HT1080 (cell line): ENCODE results near the gene MSH3. TPM values are rescaled to one million over a fixed set of nuclear protein-coding genes. Genes with fewer than 3 reads are reported as not detected.
A peak's percentile ranks its signal among the peaks of the same experiment; 100 is the strongest.
"Not testable (repeated sequence)": the region's sequence is repeated elsewhere in the genome, so short reads cannot be mapped to it uniquely, and the experiment has no call there.

ENCODE experiments used
- DNase-seq: peaks from one replicate; pipeline ENCODE4 v3.0.0-alpha.2; 2015; ENCODE audit warnings: low read depth
- total RNA-seq: library from RNA; depleted of rRNA; stranded (reverse); fragments of >200 nt; shearing (Covaris generic); gene quantifications from 2 replicates; pipeline ENCODE4 v1.2.3, GENCODE V29; 2014

The MSH3 gene
- total RNA-seq, 1 experiment from 2014 or later, result 12.0 TPM

DNA sequence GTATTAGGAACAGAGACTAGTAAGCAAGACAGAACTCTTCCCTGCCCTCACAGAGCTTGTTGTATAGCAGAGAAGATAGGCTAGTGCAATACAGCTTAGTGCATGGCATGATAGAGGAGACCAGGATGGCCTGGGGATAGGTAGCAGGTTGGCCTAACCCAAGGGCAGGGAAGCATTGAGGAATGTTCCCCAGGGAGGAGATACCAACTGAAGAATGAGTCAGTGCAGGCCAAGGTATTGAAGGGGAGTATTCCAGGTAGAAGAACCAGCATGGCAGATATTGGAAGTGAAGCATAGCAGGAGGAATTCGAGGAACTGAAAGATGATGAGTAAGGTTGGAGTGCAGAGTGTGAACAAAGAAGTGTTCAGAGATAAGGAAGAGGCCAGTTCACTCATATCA lies 138.9 kb downstream of the MSH3 start:
- no peak for DNase-seq

DNA sequence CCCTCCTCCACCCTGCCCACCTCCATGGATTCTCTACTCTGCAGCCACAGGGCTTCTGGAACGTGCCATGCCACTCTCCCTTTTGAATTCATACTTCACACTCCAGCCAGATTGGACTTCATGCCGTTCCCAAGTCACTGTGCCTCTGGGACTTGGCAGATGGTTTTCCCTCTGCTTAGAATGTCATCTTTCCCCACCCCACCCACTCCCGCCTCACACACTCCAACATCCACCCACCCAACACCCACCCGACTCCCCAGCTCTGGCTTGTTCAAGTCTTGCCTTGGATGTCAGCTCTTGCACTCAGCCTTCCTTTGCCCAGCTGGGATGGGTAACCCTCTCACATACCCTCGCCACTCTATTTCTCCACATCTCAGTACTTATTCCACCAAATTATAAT lies 142.4 kb downstream of the MSH3 start:
- no peak for DNase-seq

DNA sequence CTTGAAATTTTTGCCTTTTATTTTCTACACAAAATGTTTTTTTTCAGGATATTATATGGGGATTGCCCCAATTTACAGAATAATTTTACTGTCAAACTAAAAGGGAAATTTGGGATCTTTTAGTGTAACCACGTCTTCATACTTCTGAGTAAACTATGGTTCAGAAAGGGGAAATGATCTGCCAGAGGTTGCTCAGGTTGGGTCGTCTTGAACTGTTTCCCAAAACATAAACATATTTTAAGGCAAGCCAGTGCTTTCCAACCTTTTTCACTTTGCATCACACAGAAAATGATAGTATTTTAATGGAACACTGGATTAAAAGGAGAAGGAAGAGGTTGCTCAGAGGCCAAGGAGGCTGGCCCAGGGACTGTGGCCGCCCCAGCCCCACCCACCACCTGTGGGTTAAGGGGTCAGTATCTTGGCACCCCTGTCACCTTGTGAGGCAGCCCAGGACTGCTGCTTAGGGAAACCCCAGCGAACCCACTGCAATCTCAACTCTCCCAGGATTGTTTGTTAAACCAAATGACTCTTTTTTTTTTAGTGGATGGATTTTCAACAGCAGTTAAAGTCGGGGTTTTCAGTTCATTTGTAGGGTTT lies 143.1 kb downstream of the MSH3 start:
- DNase-seq, result no peak

DNA sequence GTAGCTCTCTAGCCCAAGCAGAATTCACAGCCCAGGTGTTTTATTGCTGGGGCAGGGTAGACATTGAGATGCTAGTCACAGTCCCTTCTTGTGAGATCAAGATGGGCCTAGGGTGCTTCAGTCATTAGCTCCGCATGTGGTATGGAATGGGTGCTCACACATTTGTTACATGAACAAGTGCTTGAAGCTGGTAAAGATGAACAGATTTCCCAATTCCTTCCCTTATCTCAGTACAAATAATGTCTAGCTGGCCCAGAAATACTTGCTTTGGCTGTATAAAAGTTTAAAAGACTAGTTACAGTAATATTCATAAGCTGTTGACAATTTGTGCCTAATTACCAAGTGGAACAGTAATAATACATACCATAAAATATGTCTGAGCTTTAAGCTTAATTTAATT lies 143.7 kb downstream of the MSH3 start:
- no peak for DNase-seq

- DNase-seq, result no peak
These were observed 144.2 kb downstream of the MSH3 start for GRCh38 chr5:80798633-80799032.

DNA sequence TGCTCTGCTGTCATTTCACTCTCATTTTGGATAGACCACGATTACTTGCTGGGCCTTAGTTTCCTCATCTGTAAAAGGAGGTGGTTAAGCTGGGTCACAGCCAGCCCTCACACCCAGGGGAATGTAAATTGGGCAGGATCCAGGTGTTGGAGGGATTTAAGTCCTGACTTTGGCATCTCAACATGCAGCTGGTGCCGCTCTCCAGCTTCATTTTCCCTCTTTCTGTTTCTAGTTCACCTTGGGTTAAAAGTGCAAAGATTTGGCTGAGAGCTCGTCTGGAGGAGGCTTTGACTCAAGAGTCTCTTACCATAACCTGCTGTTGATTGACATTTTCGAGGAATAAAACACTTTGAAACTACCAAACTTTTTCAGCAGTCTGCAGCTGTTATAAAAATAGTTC lies 144.6 kb downstream of the MSH3 start:
- no peak for DNase-seq

GRCh38 chr5:80799573-80799972 lies 145.1 kb downstream of the MSH3 start:
- DNase-seq, result no peak

GRCh38 chr5:80804332-80804731 lies 149.9 kb downstream of the MSH3 start:
- no peak for DNase-seq

DNA sequence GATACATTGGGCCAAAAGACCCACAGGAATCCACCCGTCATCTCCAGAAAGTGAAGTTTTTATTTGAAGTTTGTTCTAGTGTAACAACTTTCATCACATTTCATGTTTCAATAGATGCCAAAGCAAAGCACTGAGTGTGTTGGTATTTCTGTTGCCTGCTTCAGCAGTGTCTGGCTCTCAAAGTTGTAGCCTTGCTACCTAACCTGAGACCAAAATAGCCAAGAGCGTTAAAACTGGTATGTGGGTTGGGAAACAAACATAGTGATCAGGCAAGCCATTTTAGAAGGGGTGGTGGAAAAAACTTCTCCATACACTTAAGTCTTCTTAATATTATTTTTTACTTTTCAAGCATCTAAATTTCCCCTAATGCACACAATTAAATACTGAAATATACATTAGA lies 150.6 kb downstream of the MSH3 start:
- no peak for DNase-seq

DNA sequence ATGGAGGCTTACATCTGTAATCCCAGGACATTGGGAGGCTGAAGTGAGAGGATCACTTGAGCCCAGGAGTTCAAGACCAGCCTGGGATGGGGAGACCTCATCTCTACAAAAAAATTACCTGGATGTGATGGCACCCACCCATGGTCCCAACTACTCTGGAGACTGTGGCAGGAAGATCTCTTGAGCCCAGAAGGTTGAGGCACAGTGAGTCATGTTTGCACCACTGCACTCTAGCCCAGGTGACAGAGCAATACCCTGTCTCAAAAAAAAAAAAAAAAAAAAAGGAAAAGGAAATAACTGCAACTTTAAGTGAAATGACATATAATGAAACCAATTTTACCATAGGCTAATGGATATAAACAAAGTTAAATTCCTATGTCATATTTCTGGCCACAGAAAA lies 152.5 kb downstream of the MSH3 start:
- DNase-seq, result no peak

DNA sequence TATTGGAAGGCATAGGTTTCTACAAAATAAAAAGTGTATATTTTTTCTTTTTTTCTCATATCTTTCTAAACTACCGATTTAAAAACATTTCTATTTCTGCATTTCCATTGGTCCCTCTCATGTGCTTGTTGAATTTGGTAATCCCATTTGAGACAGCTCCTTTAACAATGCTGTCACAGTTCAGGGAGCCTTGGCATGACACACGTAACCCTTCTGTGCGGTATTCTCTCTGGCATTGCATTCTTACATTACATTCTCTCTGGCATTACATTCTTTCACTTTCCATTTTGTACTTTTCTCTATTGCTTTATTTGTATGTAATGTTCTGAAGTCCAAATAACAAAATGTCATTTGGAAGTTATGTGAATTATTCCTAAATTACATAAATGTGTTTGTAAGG lies 155.0 kb downstream of the MSH3 start:
- DNase-seq, result no peak

DNA sequence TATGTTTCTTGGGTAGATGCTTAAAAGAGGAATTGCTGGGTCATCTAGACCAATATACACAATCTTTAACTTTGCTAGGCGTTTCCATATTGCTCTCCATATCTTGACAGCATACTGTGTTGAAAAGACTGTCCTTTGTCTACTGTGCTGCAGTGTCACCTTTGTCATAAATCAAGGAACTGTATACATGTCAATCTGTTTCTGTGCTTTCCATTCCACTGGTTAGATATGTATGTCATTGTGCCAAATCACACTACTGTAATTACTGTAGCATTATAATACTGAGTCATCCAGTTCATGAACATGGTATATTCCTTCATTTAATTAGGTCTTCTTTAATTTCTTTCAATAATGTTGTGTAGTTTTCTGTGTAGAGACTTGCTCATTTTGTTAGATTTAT lies 156.0 kb downstream of the MSH3 start:
- no peak for DNase-seq

GRCh38 chr5:80816590-80816989 lies 162.1 kb downstream of the MSH3 start:
- DNase-seq, result no peak

GRCh38 chr5:80820685-80821084 lies 166.2 kb downstream of the MSH3 start:
- no peak for DNase-seq

- peak; percentile 6 for DNase-seq
These were observed 168.2 kb downstream of the MSH3 start for GRCh38 chr5:80822640-80823039.

DNA sequence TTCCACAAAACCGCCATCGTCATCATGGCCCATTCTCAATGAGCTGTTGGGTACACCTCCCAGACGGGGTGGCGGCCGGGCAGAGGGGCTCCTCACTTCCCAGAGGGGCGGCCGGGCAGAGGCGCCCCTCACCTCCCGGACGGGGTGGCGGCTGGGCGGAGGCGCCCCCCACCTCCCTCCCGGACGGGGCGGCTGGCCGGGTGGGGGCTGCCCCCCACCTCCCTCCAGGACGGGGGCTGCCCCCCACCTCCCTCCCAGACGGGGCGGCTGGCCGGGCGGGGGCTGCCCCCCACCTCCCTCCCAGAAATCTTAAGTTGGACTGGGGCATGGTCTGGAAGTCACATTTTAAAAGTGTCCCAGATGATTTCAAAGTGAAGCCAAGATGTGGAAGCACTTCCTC lies 169.7 kb downstream of the MSH3 start:
- DNase-seq, result not testable (repeated sequence)

DNA sequence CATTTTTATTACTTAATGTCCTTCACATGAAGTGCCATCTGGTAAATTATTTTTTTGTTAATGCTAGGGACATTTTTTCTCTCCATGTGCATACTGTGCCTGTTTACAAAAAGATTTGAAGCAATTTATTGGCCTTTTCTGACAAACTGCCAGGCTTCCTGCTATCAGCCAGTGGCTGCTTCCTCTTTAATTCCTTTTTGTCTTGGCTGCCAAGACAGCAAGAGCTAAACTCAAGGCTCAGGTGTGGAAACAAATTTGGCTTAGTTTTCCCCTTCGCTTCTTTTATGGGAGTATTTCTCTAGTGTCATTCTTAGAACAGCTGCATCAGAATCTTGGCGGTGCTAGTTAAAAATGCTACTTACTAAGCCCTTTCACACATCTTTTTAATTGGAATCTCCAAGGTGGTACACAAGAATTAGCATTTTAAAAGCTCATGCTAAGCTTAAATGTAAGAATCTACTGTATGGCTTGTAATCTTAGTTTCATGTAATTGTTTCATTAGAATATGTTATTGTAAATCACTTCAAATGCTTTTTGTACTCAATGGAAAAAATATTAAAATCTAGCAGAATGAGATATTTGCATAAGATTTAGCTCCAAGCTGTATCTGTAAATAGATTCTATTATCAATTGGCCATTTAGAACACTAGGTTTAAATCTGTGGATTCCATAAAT lies 171.5 kb downstream of the MSH3 start:
- DNase-seq, result no peak

DNA sequence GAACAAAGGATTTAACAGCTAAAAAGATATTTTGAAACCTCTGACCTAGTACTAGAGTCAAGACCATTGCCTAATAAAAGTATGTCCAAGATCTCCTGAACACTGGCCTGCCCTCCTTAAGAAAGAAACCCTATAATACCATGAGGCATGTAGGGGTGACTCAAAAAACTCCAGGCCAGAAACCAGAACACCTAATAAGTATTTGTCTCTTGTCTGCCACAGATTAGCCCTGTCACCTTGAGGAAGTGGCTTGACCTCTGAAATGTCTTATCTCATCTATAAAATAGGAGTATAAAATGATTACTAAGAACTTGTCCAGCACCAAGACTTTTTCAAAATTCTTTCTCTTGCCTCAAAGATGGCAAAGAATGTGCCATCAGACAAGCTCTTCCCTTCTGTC lies 180.3 kb downstream of the MSH3 start:
- no peak for DNase-seq

DNA sequence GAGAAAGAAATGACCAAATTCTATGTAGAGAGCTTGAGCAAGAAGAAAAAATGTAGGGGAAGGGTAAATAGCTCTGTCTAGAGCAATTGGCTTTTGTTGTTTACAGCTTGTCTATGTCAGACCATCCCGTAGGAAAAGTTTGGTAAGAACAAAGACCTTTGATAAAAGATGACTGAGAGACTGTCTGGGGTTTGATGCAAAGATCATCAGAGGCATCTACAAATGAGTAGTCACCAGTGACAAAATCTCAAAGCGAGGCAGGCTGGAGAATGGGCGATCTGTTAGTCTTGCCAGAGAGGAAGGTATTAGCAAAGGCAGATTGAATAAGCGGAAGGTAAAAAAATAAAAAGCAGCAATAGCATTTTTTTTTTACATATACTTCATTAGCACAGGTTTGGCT lies 180.7 kb downstream of the MSH3 start:
- no peak for DNase-seq

DNA sequence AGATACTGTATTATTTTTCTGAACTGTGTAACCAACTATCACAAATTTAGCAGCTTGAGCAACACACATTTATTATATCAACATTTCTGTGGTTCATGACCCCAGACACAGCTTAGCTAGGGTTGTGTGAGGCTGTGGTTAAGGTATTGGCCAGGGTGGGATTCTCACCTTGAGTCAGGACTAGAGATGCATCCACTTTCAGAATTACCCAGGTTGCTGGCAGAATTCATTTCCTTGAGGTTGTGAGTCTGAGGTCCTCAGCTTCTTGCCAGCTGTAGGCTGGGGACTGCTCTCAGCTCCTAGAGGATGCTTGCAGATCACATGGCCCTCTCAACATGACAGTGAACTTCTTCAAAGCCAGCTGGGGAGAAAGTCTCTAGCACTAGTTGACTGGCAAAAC lies 183.2 kb downstream of the MSH3 start:
- DNase-seq, result no peak

DNA sequence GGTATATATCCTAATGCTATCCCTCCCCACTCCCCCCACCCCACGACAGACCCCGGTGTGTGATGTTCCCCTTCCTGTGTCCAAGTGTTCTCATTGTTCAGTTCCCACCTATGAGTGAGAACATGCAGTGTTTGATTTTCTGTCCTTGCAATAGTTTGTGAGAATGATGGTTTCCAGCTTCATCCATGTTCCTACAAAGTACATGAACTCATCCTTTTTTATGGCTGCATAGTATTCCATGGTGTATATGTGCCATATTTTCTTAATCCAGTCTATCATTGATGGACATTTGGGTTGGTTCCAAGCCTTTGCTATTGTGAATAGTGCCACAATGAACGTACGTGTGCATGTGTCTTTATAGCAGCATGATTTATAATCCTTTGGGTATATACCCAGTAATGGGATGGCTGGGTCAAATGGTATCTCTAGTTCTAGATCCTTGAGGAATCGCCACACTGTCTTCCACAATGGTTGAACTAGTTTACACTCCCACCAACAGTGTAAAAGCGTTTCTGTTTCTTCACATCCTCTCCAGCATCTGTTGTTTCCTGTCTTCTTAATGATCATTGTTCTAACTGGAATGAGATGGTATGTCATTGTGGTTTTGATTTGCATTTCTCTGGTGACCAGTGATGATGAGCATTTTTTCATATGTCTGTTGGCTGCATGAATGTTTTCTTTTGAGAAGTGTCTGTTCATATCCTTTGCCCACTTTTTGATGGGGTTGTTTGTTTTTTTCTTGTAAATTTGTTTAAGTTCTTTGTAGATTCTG lies 186.8 kb downstream of the MSH3 start:
- not testable (repeated sequence) for DNase-seq

DNA sequence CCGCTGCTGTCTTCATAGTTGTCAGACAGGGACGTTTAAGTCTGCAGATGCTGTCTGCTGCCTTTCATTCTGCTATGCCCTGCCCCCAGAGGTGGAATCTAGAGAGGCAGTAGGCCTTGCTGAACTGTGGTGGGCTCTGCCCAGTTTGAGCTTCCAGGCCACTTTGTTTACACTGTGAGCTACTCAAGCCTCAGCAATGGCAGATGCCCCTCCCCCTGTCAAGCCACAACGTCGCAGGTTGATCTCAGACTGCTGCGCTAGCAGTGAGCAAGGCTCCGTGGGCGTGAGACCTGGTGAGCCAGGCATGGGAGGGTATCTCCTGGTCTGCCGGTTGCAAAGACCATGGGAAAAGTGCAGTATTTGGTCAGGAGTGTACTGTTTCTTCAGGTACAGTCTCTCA lies 192.0 kb downstream of the MSH3 start:
- DNase-seq, result not testable (repeated sequence)

GRCh38 chr5:80850168-80850567 lies 195.7 kb downstream of the MSH3 start:
- not testable (repeated sequence) for DNase-seq
